HUES6 (cell line): ENCODE measurements around the gene SLC30A3.

Experiments used
- H3K27ac ChIP-seq: 2 replicates; pipeline ENCODE4 v1.7.0; 2013; ENCODE audit warnings: low read depth, mild to moderate bottlenecking, low read length, inconsistent platforms
- H3K27me3 ChIP-seq: 2 replicates; pipeline ENCODE4 v1.6.1; 2013; ENCODE audit warnings: low read length; ENCODE audit not compliant: control insufficient read depth, insufficient read depth
- H3K36me3 ChIP-seq: 2 replicates; pipeline ENCODE4 v1.6.1; 2013; ENCODE audit warnings: low read length; ENCODE audit not compliant: control insufficient read depth, insufficient read depth
- H3K4me1 ChIP-seq: 2 replicates; pipeline ENCODE4 v1.6.1; 2013; ENCODE audit warnings: low read length; ENCODE audit not compliant: control insufficient read depth, insufficient read depth
- H3K4me3 ChIP-seq: 2 replicates; pipeline ENCODE4 v1.5.1; 2013; ENCODE audit warnings: low read depth, low read length
- H3K9ac ChIP-seq: one replicate; pipeline ENCODE4 v1.6.1; 2013; ENCODE audit warnings: mild to moderate bottlenecking, low read length
- H3K9me3 ChIP-seq: 2 replicates; pipeline ENCODE4 v1.6.1; 2013; ENCODE audit warnings: low read depth, low read length; ENCODE audit not compliant: control insufficient read depth, insufficient read depth

Gene SLC30A3

DNA sequence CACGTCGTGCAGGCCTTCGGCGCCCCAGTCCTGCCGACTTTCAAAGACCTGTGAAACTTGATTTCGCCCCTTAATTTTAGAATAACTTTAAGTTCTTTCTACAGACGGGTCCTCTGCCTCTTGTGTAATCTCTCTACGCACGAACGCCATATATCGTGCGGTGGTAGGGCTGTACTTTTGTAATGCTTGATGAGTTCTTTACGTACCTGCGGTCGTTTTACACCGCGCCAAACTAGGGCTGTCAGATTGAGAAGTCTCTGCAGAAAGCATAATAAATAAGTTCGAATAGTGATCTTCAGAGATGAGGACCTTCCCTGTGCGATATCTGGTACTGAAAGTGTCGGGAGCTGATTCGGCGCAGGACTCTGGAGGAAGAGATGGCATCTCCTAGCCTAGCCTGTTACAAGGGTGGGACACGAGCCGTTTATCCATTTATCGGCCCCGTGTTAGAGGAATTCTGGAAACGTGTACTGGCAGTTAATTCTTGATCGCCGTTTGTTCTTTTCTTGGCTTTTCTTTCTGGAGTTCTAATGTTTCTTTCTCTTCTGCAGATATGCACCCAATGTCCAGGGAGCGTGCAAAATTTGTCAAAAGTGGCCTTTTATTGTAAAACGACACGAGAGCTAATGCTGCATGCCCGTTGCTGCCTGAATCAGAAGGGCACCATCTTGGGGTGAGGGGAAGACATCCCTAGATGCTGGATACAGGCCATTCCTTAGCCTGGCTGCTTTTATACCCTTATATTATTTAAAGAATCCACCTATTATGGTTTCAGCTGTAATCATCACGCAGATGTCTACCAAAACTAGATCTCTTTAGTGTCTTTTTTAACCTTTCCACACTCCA lies 50.0 kb downstream of the SLC30A3 start:
- H3K4me3 ChIP-seq = peak overlapping the region; percentile 95
- H3K9me3 ChIP-seq = no peaks in the 10 kb centered on the region
- H3K9ac ChIP-seq = peak overlapping the region; percentile 99
- no peaks in the 10 kb centered on the region for H3K27me3 ChIP-seq
- H3K36me3 ChIP-seq = peaks cover 38% of the 10 kb centered on the region
- peak overlapping the region; percentile 99 for H3K27ac ChIP-seq
- H3K4me1 ChIP-seq = peaks cover 14% of the 10 kb centered on the region

DNA sequence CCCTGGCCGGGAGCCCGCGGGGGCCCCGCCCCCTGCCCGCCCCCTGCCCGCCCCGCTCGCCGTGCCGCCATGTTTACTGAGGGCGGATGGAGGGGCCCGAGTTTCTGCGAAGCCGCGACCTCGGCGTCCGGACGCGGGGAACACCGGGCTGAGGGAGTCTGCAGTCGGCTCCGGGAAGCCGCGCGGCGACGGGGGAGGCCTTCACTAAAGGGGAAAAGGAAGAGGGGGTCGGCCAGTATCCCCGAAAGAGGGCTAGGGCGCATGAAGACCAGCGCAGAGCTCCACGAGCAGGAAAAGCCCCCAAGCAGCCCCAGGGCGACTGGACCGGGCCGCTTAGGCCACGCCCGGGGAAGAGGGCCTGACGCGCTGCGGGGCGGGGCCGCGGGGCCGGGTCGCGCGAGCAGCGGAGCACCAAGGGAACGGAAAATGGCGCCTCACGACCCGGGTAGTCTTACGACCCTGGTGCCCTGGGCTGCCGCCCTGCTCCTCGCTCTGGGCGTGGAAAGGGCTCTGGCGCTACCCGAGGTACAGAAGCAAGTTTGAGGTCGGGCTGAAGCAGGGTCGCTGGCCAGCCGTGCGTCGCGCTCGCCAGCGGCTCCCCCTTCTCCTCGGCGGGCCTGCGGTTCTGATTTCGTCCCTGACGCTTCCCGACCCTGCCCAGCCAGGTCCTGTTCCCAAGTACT lies 50.8 kb downstream of the SLC30A3 start, which contains the start of the genes ATRAID and SLC5A6:
TSS of gene ATRAID (plus strand) at position 99 of the 683 bp plus-strand sequence. CDS start at position 427, 328 bp downstream.
TSS of gene SLC5A6 (minus strand) at position 326 of the 683 bp plus-strand sequence. CDS start 4,618 bp downstream, outside the sequence.
- Histone ChIP-seq H3K27ac (peak within 1 kb of the TSS; percentile 99), H3K36me3 (peaks cover 46% of the 10 kb centered on the region), H3K4me3 (peak within 1 kb of the TSS; percentile 95), H3K4me1 (peaks cover 14% of the 10 kb centered on the region), H3K27me3 (no peaks in the 10 kb centered on the region), H3K9ac (peak within 1 kb of the TSS; percentile 99), H3K9me3 (no peaks in the 10 kb centered on the region)

DNA sequence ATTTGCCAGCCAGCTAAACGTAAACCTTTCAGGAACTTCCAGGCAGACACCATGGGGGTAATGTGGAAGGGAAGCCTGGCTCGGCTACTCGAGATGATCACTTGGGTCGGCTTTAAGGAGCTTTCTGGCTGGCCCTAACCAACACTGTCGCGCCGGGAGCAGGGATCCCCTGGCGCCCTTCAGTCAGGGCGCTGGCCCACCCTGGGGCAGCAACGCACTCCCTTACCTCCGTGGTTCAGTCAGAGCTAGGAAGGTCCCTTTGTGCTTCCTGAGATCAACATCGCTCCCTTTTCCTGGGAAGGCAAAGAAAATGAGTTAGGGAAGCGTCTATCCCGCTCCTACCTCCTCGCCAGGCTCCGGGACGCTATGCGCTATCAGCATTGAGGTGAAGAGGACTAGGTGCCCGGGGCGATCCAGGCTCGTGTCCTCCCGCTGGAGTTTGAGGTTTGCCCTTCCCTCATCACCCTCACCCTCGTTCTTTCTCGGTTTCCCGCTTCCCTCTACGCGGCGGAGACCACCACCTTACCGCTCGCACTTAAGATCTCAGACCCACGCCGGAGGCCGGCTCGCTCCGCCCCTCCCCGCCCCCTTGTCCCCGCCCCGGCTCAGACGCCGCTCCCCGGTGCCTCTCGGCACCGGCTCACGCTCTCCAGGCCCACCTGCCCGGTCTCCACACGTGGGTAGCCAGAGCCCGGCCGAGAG lies 51.5 kb downstream of the SLC30A3 start:
- Histone ChIP-seq H3K36me3 (peaks cover 48% of the 10 kb centered on the region), H3K4me3 (peak overlapping the region; percentile 95), H3K4me1 (peaks cover 8% of the 10 kb centered on the region; the same call in 1 of the 2 replicates), H3K9ac (peak overlapping the region; percentile 98), H3K9me3 (no peaks in the 10 kb centered on the region), H3K27ac (peak overlapping the region; percentile 41), H3K27me3 (no peaks in the 10 kb centered on the region)

DNA sequence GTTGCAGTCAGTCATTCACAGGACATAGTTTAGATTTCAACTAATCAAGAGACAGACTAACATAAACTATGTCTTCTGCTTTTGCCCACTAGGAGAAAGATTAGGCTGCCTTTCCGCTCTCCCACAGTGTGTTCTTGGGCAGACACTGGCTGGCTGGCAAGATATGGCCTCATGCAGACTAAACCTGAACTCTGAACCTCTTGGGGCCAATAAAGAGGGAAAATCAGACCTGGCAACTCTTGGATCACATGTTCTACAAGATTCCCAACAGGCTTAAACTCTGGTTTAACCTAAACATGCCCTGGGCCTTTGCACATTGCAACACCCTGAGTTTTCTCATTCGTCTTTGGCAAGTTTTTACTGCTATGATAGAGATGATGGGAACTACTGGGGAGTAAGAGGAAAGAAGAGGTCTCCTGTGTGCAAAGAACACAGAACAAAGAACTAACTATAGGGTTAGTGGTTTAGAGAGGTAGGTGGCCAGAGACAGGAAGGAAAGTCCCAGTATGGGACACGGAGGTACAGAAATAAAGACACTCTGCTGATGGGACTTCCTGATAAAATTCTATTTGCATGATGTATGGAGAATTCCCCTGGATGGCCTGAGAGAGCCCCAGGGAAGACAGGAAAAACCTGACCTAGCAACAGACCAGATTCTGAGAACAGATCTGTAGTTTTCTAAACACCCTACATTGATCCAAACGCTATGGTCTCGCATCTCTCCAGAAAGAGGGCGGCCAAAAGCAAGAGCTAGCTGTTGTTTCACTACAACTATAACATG lies 53.0 kb downstream of the SLC30A3 start:
- Histone ChIP-seq H3K4me3 (no peak overlapping the region), H3K9ac (no peak overlapping the region), H3K4me1 (peaks cover 8% of the 10 kb centered on the region; the same call in 1 of the 2 replicates), H3K9me3 (no peaks in the 10 kb centered on the region), H3K36me3 (peaks cover 53% of the 10 kb centered on the region), H3K27ac (no peak overlapping the region), H3K27me3 (no peaks in the 10 kb centered on the region)

DNA sequence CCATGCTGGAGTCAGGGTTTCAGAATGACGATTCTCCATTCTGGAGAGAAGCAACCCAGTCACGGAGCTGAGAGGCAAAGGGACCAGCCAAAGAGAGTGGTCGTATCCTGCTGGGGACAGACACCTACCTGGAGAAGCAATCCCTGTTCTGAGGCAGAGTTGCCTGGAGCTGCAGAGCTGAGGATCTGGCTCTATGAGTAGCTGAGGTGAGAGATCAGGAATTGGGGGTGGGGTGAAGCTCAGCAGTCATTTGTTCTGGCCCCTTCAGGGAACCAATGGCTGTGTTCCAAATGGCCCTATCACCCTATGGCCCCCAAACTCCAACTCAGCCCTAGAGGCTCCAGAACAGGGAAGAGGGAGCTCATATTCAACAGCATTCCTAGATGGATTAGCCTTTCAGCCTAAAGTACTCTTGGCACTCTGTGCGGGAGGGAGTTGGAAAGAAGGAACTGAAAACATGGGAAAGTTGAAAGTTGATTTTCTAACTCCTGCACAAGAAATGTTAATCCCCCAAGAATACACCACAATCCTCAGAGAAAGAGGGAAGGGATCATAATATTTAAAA lies 54.3 kb downstream of the SLC30A3 start:
- Histone ChIP-seq H3K4me3 (no peak overlapping the region), H3K27me3 (no peaks in the 10 kb centered on the region), H3K9ac (no peak overlapping the region), H3K36me3 (peaks cover 66% of the 10 kb centered on the region), H3K27ac (no peak overlapping the region), H3K9me3 (no peaks in the 10 kb centered on the region), H3K4me1 (peaks cover 8% of the 10 kb centered on the region; the same call in 1 of the 2 replicates)

DNA sequence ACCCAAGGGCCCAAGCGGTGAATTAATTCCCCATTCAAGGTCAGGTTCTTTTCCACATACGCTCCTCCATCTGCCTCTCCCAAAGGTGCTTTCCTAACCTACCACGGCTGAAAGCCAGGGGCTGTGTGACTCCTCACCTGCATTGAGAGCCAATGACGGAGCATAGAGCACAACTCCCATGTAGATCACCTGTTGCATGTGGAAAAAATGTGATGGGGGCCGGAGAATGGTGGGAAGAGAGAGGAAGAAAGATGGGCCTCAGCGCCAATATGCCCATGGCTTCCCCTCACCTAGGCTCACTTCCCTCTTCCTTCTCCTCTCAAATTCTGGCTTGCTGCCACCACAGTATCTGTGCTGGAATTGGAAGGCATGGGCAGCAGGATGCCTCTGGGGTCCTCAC lies 56.5 kb downstream of the SLC30A3 start:
- Histone ChIP-seq H3K27ac (no peak overlapping the region), H3K36me3 (peaks cover 87% of the 10 kb centered on the region), H3K9ac (no peak overlapping the region), H3K4me3 (no peak overlapping the region), H3K9me3 (no peaks in the 10 kb centered on the region), H3K4me1 (peaks cover 8% of the 10 kb centered on the region; the same call in 1 of the 2 replicates), H3K27me3 (no peaks in the 10 kb centered on the region)

DNA sequence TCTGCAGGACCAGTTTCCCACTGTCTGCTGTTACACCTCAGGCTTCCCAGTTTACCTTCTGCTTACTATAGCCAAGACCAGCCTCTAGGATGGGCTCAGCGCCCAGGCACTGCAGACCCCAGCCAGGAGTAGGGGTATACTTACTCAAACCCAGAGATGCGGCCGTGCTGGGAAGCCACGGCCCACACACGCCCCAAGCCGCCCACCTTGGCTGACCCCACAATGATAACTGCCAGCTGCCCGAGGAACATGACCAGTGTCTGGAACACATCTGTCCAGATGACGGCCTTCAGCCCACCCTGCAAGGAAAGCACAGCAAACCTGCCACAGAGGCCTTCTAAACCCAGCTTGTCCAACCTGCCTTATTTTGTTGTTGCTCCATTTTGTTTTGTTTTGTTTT lies 57.6 kb downstream of the SLC30A3 start:
- Histone ChIP-seq H3K36me3 (peaks cover 97% of the 10 kb centered on the region), H3K27ac (no peak overlapping the region), H3K4me3 (no peak overlapping the region), H3K9me3 (no peaks in the 10 kb centered on the region), H3K4me1 (peaks cover 8% of the 10 kb centered on the region; the same call in 1 of the 2 replicates), H3K27me3 (no peaks in the 10 kb centered on the region), H3K9ac (no peak overlapping the region)

DNA sequence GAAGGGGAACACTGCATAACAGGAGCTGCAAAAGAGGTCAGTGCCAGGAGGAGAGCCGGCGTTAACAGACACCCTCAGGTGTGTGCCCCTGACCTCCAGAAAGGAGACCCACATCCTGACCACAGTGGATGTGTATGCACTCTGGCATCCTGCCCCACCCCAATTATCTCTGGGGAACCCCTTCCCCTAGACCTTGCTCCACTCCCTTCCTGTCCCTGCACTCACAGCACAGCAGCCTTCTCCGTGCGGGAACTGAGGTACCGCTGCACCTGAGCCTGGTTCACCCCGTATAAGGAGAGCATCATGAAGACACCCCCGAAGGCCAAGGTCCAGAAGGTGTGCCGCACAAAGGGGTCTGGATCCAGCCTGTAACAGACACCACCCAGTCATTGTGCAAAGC lies 58.3 kb downstream of the SLC30A3 start:
- peaks cover 98% of the 10 kb centered on the region for H3K36me3 ChIP-seq
- peaks cover 3% of the 10 kb centered on the region; the same call in 1 of the 2 replicates for H3K4me1 ChIP-seq
- no peak overlapping the region for H3K27ac ChIP-seq
- no peaks in the 10 kb centered on the region for H3K9me3 ChIP-seq
- H3K4me3 ChIP-seq = no peak overlapping the region
- no peaks in the 10 kb centered on the region for H3K27me3 ChIP-seq
- no peak overlapping the region for H3K9ac ChIP-seq

DNA sequence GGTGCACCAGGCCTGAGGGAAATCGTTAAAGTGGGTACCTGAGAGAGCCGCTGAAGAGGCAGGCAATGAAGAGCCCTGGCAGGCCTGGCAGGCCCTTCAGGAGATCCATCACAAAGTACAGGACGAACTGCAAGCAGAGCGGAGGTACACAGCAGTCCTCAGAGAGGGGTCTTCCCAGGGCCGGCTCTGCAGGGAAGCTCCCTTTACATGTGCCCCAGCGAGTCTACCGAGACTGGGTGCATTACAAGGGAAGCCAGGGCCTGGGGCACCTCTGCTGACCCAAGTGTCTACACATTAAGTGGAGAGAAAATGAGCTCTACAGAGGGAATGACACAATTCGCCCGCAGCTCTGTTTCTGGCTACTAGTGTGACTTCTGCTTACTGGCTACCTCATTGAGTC lies 59.1 kb downstream of the SLC30A3 start:
- H3K27ac ChIP-seq = no peak overlapping the region
- peaks cover 3% of the 10 kb centered on the region; the same call in 1 of the 2 replicates for H3K4me1 ChIP-seq
- H3K9ac ChIP-seq = no peak overlapping the region
- peaks cover 95% of the 10 kb centered on the region for H3K36me3 ChIP-seq
- no peaks in the 10 kb centered on the region for H3K9me3 ChIP-seq
- no peak overlapping the region for H3K4me3 ChIP-seq
- no peaks in the 10 kb centered on the region for H3K27me3 ChIP-seq
